Stomach (tissue), 9 donors: ENCODE results near the gene GSTO1. TPM values are rescaled to one million over a fixed set of nuclear protein-coding genes. Genes with fewer than 3 reads are reported as not detected.

Experiments used
- DNase-seq, 2 donors: peaks; one replicate each; pipeline versions ENCODE4 v3.0.0 to v3.0.0-alpha.2; 2013 to 2019
- H3K27ac ChIP-seq, 5 donors: fragments of 200-600 bp in 4 of 5; sonication (generic) in 4 of 5; one replicate each; pipeline ENCODE4 v1.5.1; 2013 to 2019; ENCODE audit warnings: mild to moderate bottlenecking in 1 of 5, moderate library complexity in 1 of 5
- H3K27me3 ChIP-seq, 3 donors: fragments of 200-600 bp; sonication (generic); one replicate each; pipeline ENCODE4 v1.5.1; 2017 to 2019; ENCODE audit warnings: mixed run types in 1 of 3
- H3K36me3 ChIP-seq, 4 donors: fragments of 200-600 bp; sonication (generic); 1 replicate in 3 of 4; 2 replicates in 1 of 4; pipeline ENCODE4 v1.5.1; 2016 to 2019
- H3K4me1 ChIP-seq, 4 donors: fragments of 200-600 bp; sonication (generic); one replicate each; pipeline ENCODE4 v1.5.1; 2016 to 2019
- H3K4me3 ChIP-seq, 4 donors: fragments of 200-600 bp; sonication (generic) in 3 of 4; one replicate each; pipeline ENCODE4 v1.5.1; 2016 to 2019; ENCODE audit warnings: mild to moderate bottlenecking in 1 of 4
- H3K9me3 ChIP-seq, 4 donors: fragments of 200-600 bp; sonication (generic); one replicate each; pipeline ENCODE4 v1.5.1; 2016 to 2019
- CTCF ChIP-seq, 7 experiments: fragments of 450-650 bp in 4 of 7; fragments of 200-600 bp in 3 of 7; sonication (generic) in 3 of 7; IDR thresholded peaks; one replicate each; pipeline ENCODE4 v1.5.1; 2016 to 2019; ENCODE audit warnings: antibody characterized with exemption in 7 of 7, control low read depth in 2 of 7, mild to moderate bottlenecking in 1 of 7
- EP300 ChIP-seq: sonication (generic); formaldehyde crosslinking; IDR thresholded peaks from one replicate; pipeline ENCODE4 v1.6.1; 2017; ENCODE audit warnings: antibody characterized with exemption
- POLR2A ChIP-seq, 4 donors: fragments of 450-650 bp; IDR thresholded peaks; one replicate each; pipeline ENCODE4 v1.6.1; 2016; ENCODE audit warnings: antibody characterized with exemption in 4 of 4, control low read depth in 2 of 4, mild to moderate bottlenecking in 1 of 4, moderate library complexity in 1 of 4
- POLR2AphosphoS5 ChIP-seq, 3 donors: sonication (generic); formaldehyde crosslinking; IDR thresholded peaks; one replicate each; pipeline ENCODE4 v1.6.1; 2016; ENCODE audit warnings: antibody characterized with exemption in 3 of 3
- WGBS, 5 donors: extraction: QIAGEN DNeasy Blood & Tissue Kit in 3 of 5; methylation state at CpG; one replicate each; pipeline versions ENCODE4 v1.1.5 to v1.1.7; 2013 to 2018; 5-methylcytosine and 5-hydroxymethylcytosine counted together
- intact Hi-C: fragments of 100-400 bp; cut with DNase I; formaldehyde crosslinking; loops from one replicate; pipeline ENCODE4 v1.15.1; 2023; ENCODE audit warnings: low total_unique reads
- polyA plus RNA-seq, 3 donors: library from polyadenylated mRNA; stranded (reverse); fragments of 200-250 nt; gene quantifications; one replicate each; pipeline ENCODE4 v1.2.3, GENCODE V29; 2013
- total RNA-seq, 5 donors: library from RNA; depleted of rRNA; stranded (reverse); fragments of >200 nt; gene quantifications; one replicate each; pipeline versions ENCODE4 v1.1.0 to v1.2.3, GENCODE V29; 2014 to 2016
- donor health status: healthy with polysubstance abuse.
- donor health status: Bipolar disorder and iron deficiency.
- donor health status: healthy.

Gene GSTO1
- total and polyA plus RNA-seq, 8 donors = 9.8 to 192 (median 76.4) TPM

GRCh38 chr10:104281694-104282093 is 27.0 kb downstream of the GSTO1 start:
- WGBS, 5 donors = 69 to 89% (median 77%) methylated on average over 3 of the region's 3 CpGs
- Histone ChIP-seq H3K27me3 (no peaks in the 10 kb centered on the region), H3K4me1 (no peaks in the 10 kb centered on the region), H3K4me3 (no peak overlapping the region), H3K27ac (no peak overlapping the region), H3K9me3 (no peaks in the 10 kb centered on the region), H3K36me3 (no peaks in the 10 kb centered on the region)
- TF ChIP-seq CTCF (IDR thresholded peaks at IDR 0.05) = no peak
- TF ChIP-seq POLR2AphosphoS5 (IDR thresholded peaks at IDR 0.05) = no peak
- no peak for TF ChIP-seq POLR2A (IDR thresholded peaks at IDR 0.05)
- TF ChIP-seq EP300 = no peak
- DNase-seq = no peak
- intact Hi-C loops = no loop called here

- no peak for TF ChIP-seq CTCF (IDR thresholded peaks at IDR 0.05)
- no peak for TF ChIP-seq POLR2AphosphoS5 (IDR thresholded peaks at IDR 0.05)
- no peak for TF ChIP-seq POLR2A (IDR thresholded peaks at IDR 0.05)
- no peak for TF ChIP-seq EP300
- Histone ChIP-seq H3K27me3 (no peaks in the 10 kb centered on the region), H3K36me3 (no peaks in the 10 kb centered on the region), H3K27ac (no peak overlapping the region), H3K9me3 (no peaks in the 10 kb centered on the region), H3K4me1 (no peaks in the 10 kb centered on the region), H3K4me3 (no peak overlapping the region)
- intact Hi-C loops = no loop called here
- 82 to 91% (median 87%) methylated on average over 7 of the region's 7 CpGs for WGBS, 5 donors
- no peak for DNase-seq
Observed at GRCh38 chr10:104284846-104285245, 30.2 kb downstream of the GSTO1 start.

GRCh38 chr10:104286939-104287338 is 32.2 kb downstream of the GSTO1 start:
- DNase-seq = no peak
- H3K27me3 ChIP-seq = no peaks in the 10 kb centered on the region
- no peaks in the 10 kb centered on the region for H3K36me3 ChIP-seq
- no peak for TF ChIP-seq POLR2AphosphoS5 (IDR thresholded peaks at IDR 0.05)
- TF ChIP-seq EP300 = no peak
- TF ChIP-seq CTCF (IDR thresholded peaks at IDR 0.05) = no peak
- no peak for TF ChIP-seq POLR2A (IDR thresholded peaks at IDR 0.05)
- 78 to 100% (median 96%) methylated on average over 2 of the region's 2 CpGs for WGBS, 5 donors
- H3K27ac ChIP-seq = no peak overlapping the region
- peaks cover 0 to 11% (median 4%) of the 10 kb centered on the region in 4 donors for H3K4me1 ChIP-seq
- intact Hi-C loops = no loop called here
- H3K4me3 ChIP-seq = no peak overlapping the region
- H3K9me3 ChIP-seq = no peaks in the 10 kb centered on the region

- no peaks in the 10 kb centered on the region for H3K36me3 ChIP-seq
- H3K27ac ChIP-seq = no peak overlapping the region
- no peak for TF ChIP-seq POLR2AphosphoS5 (IDR thresholded peaks at IDR 0.05)
- no peak for TF ChIP-seq CTCF (IDR thresholded peaks at IDR 0.05)
- TF ChIP-seq EP300 = no peak
- TF ChIP-seq POLR2A (IDR thresholded peaks at IDR 0.05) = no peak
- H3K4me1 ChIP-seq = peaks cover 0 to 13% (median 4%) of the 10 kb centered on the region in 4 donors
- DNase-seq = no peak
- intact Hi-C loops = no loop called here
- no peaks in the 10 kb centered on the region for H3K9me3 ChIP-seq
- H3K4me3 ChIP-seq = no peak overlapping the region
- WGBS, 5 donors = 16 to 46% (median 36%) methylated on average over 1 of the region's 1 CpG
- H3K27me3 ChIP-seq = no peaks in the 10 kb centered on the region
Observed at GRCh38 chr10:104288355-104288754, 33.7 kb downstream of the GSTO1 start.
